ENCODE measurements around the gene COBLL1. TPM values are rescaled to one million over a fixed set of nuclear protein-coding genes. Genes with fewer than 3 reads are reported as not detected.

Gene COBLL1
- total RNA-seq, 1 experiment from 2014 or later = 3.6 TPM

GRCh38 chr2:164843346-164843911 is 1.8 kb upstream of the COBLL1 start:
- DNase-seq (peak; percentile 52), ATAC-seq (peak; percentile 12; the same call in 1 of the 2 replicates)
- CTCF ChIA-PET = interaction anchor here (1.8 kb wide), 1 partner anchor 106 kb away, joined by 7 read pairs; no protein-coding TSS in a partner anchor
- TF ChIP-seq CTCF (conservative IDR thresholded peaks at IDR 0.05; ENCODE audit: low read depth, low read length) (no peak), EZH2 (IDR thresholded peaks at IDR 0.05; ENCODE audit: low read length, unreplicated experiment) (no peak), EZH2phosphoT487 (IDR thresholded peaks at IDR 0.05; ENCODE audit: borderline replicate concordance, low read length) (no peak)
- no peaks in the 10 kb centered on the region for H3K9me2 ChIP-seq (replicated peaks; ENCODE audit: low read length)
- no TSS peak for BruUV-seq (replicated peaks)
- H3K4me1 ChIP-seq (ENCODE audit: insufficient read depth, low read length) = peaks cover 28% of the 10 kb centered on the region
- H3K27ac ChIP-seq (ENCODE audit: low read length) = peak overlapping the region; percentile 19; the same call in 1 of the 2 replicates
- 0 out of 2 replicates have a peak, but pooled peaks cover under 1% of the 10 kb centered on the region for H3K27me3 ChIP-seq (ENCODE audit: low read length)
- H3K79me2 ChIP-seq (ENCODE audit: low read length) = no peaks in the 10 kb centered on the region
- H3K36me3 ChIP-seq (ENCODE audit: low read depth, low read length) = no peaks in the 10 kb centered on the region
- intact Hi-C loops (cut with micrococcal nuclease) = loop anchor here (2.0 kb wide), 2 partner anchors 75 to 137 kb away; no protein-coding TSS in a partner anchor
- POLR2A ChIA-PET (ENCODE audit: unreplicated experiment) = no interaction called here
- no peak overlapping the region for H3K4me3 ChIP-seq (ENCODE audit: low read length)
- no peaks in the 10 kb centered on the region for H3F3A ChIP-seq (ENCODE audit: low read length, unreplicated experiment)
- H3K4me2 ChIP-seq (ENCODE audit: low read length) = peak overlapping the region; percentile 2
- no peaks in the 10 kb centered on the region for H3K9me3 ChIP-seq (ENCODE audit: low read length)
- no peaks in the 10 kb centered on the region for H4K20me1 ChIP-seq (ENCODE audit: low read length)
- H3K9ac ChIP-seq (ENCODE audit: low read length) = no peak overlapping the region
- H2AFZ ChIP-seq (ENCODE audit: low read length) = no peak overlapping the region

GRCh38 chr2:164842624-164842966 is 972 bp upstream of the COBLL1 start:
- no peak for TF ChIP-seq EZH2phosphoT487 (IDR thresholded peaks at IDR 0.05; ENCODE audit: borderline replicate concordance, low read length)
- no peak for TF ChIP-seq CTCF (conservative IDR thresholded peaks at IDR 0.05; ENCODE audit: low read depth, low read length)
- TF ChIP-seq EZH2 (IDR thresholded peaks at IDR 0.05; ENCODE audit: low read length, unreplicated experiment) = no peak

More at GRCh38 chr2:164842624-164842966, 972 bp upstream of the COBLL1 start:
- Histone ChIP-seq H3K9me3 (ENCODE audit: low read length) (no peaks in the 10 kb centered on the region), H3K9me2 (replicated peaks; ENCODE audit: low read length) (no peaks in the 10 kb centered on the region), H3K27ac (ENCODE audit: low read length) (no peak overlapping the region), H3K79me2 (ENCODE audit: low read length) (no peaks in the 10 kb centered on the region), H3K4me1 (ENCODE audit: insufficient read depth, low read length) (peaks cover 28% of the 10 kb centered on the region), H3K4me3 (ENCODE audit: low read length) (peak overlapping the region; percentile 90; the same call in 1 of the 2 replicates), H3K36me3 (ENCODE audit: low read depth, low read length) (no peaks in the 10 kb centered on the region), H3K9ac (ENCODE audit: low read length) (no peak overlapping the region), H3K4me2 (ENCODE audit: low read length) (peak overlapping the region; percentile 85), H4K20me1 (ENCODE audit: low read length) (no peaks in the 10 kb centered on the region), H3K27me3 (ENCODE audit: low read length) (no peaks in the 10 kb centered on the region), H2AFZ (ENCODE audit: low read length) (peak overlapping the region; percentile 95), H3F3A (ENCODE audit: low read length, unreplicated experiment) (no peaks in the 10 kb centered on the region)
- ChIA-PET POLR2A (ENCODE audit: unreplicated experiment) (no interaction called here), CTCF (interaction anchor here (0.7 to 1.8 kb wide), 3 partner anchors 33 to 138 kb away, joined by 3 to 7 read pairs (median 4); no protein-coding TSS in a partner anchor)
- no peak for ATAC-seq
- BruUV-seq (replicated peaks) = no TSS peak
- intact Hi-C loops (cut with micrococcal nuclease) = loop anchor here (1.0 to 2.0 kb wide), 3 partner anchors 74 to 138 kb away; no protein-coding TSS in a partner anchor
- DNase-seq = no peak

Data from PC-3 (cell line).